Activated CD8-positive, alpha-beta memory T cell treated with anti-CD3 and anti-CD28 coated beads, Interleukin-2, amount 50 U/mL, for 24 hours (primary cell): Measurements from ENCODE around the gene KLHL29.

Experiments used
- DNase-seq: peaks from one replicate; pipeline ENCODE4 v3.0.0-alpha.2; 2020; ENCODE audit errors: extremely low read depth

KLHL29 gene

GRCh38 chr2:23449413-23449812, 64.4 kb downstream of the KLHL29 start:
- DNase-seq, result no peak

GRCh38 chr2:23449831-23450331, 64.9 kb downstream of the KLHL29 start:
- DNase-seq, result no peak

- DNase-seq, result no peak
Measured at GRCh38 chr2:23452372-23452771, 67.4 kb downstream of the KLHL29 start.

GRCh38 chr2:23452853-23453420, 68.0 kb downstream of the KLHL29 start:
- DNase-seq, result no peak

GRCh38 chr2:23453432-23453831, 68.5 kb downstream of the KLHL29 start:
- no peak for DNase-seq

- DNase-seq, result no peak
Measured at GRCh38 chr2:23453836-23454460, 69.0 kb downstream of the KLHL29 start.

GRCh38 chr2:23454501-23455120, 69.6 kb downstream of the KLHL29 start:
- no peak for DNase-seq

GRCh38 chr2:23456396-23456795, 71.4 kb downstream of the KLHL29 start:
- no peak for DNase-seq

GRCh38 chr2:23456881-23457760, 72.1 kb downstream of the KLHL29 start:
- no peak for DNase-seq

- DNase-seq, result no peak
Measured at GRCh38 chr2:23457990-23458682, 73.2 kb downstream of the KLHL29 start.

GRCh38 chr2:23459032-23459431, 74.1 kb downstream of the KLHL29 start:
- DNase-seq, result no peak

GRCh38 chr2:23460228-23460627, 75.2 kb downstream of the KLHL29 start:
- DNase-seq, result no peak

GRCh38 chr2:23460993-23461392, 76.0 kb downstream of the KLHL29 start:
- DNase-seq, result no peak

- DNase-seq, result no peak
Measured at GRCh38 chr2:23464156-23464555, 79.2 kb downstream of the KLHL29 start.

GRCh38 chr2:23464905-23465537, 80.0 kb downstream of the KLHL29 start:
- no peak for DNase-seq

GRCh38 chr2:23465936-23466335, 81.0 kb downstream of the KLHL29 start:
- DNase-seq, result no peak

- DNase-seq, result no peak
Measured at GRCh38 chr2:23467618-23468017, 82.6 kb downstream of the KLHL29 start.

GRCh38 chr2:23468474-23469141, 83.6 kb downstream of the KLHL29 start:
- no peak for DNase-seq

- DNase-seq, result no peak
Measured at GRCh38 chr2:23469142-23469540, 84.2 kb downstream of the KLHL29 start.

- no peak for DNase-seq
Measured at GRCh38 chr2:23475036-23475435, 90.1 kb downstream of the KLHL29 start.

- DNase-seq, result no peak
Measured at GRCh38 chr2:23475473-23475872, 90.5 kb downstream of the KLHL29 start.
